HG03460 (cell line): Measurements from ENCODE around the gene MLANA.

Experiments used
- ATAC-seq: cut with Tn5 transposase; IDR thresholded peaks from one replicate; pipeline ENCODE4 v1.9.1; 2021; ENCODE audit not compliant: unreplicated experiment

Gene MLANA

DNA sequence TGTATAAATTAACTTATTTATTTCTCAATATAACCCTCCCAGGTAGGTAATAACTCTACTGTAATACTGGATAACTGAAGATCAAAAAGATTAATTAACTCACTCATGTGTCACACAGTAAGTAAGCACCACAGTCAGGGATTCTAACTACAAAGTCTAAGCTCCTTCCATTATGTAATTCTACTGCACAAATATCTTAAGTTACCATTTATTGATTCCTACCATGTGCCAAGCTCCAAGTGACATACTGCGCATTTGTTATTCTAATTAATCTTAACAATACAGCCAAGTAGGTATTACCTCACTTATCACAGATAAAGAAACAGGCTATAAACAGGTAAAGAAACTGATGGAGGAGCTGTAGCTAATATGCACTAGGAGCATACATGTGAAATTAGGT, 66.5 kb downstream of the MLANA start:
- no peak for ATAC-seq

DNA sequence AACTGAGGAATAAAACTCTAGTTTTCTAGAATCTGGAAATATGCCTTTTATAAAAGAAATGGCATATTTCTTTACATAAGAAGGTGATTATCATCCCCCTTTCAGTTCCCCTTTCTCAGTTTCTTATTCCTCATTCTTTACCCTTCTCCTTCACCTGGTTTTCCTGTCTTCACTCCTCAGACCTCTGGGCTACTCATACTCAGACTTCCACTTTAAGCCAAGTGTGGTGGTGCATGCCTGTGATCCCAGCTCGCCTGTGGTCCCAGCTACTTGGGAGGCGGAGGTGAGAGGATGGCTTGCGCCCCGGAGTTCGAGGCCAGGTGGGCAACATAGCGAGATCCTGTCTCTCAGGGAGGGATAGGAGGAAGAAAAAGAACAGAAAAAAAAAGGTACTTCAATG, 67.6 kb downstream of the MLANA start:
- peak; percentile 61 for ATAC-seq
